Prostate gland (tissue), 2 donors: Measurements from ENCODE around the gene TRIO.

Source experiments
- POLR2A ChIP-seq: fragments of 450-650 bp; IDR thresholded peaks from one replicate; pipeline ENCODE4 v1.6.1; 2016; ENCODE audit warnings: antibody characterized with exemption, mild to moderate bottlenecking
- TF ChIP-seq, protein P1 (sequence below), 4 experiments: fragments of 200-600 bp in 2 of 4; fragments of 450-650 bp in 2 of 4; sonication (generic) in 2 of 4; IDR thresholded peaks; 1 replicate in 3 of 4; 2 replicates in 1 of 4; pipeline ENCODE4 v1.5.1; 2016 to 2019; ENCODE audit warnings: antibody characterized with exemption in 4 of 4, mild to moderate bottlenecking in 2 of 4, moderate library complexity in 2 of 4

DNA sequence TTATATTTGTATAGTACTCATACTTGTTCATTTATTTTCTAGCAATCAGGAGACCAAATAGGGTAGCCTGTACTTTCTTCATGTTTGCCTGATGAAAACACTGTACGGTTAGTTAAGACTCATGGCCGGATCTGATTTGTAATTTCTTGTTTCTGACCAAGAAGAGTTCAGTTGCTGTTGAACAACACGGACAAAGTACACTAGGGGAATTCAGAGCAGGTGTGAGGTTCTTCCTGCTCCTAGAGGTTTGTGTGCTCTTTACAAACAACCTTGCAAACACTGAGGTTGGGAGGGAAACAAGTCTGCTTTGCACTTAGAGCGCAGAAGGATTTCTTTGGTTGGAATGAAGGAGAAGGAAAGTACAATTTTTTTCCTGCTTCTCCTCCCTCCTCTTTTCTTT lies 69.7 kb downstream of the TRIO start:
- TF ChIP-seq, protein P1, sequence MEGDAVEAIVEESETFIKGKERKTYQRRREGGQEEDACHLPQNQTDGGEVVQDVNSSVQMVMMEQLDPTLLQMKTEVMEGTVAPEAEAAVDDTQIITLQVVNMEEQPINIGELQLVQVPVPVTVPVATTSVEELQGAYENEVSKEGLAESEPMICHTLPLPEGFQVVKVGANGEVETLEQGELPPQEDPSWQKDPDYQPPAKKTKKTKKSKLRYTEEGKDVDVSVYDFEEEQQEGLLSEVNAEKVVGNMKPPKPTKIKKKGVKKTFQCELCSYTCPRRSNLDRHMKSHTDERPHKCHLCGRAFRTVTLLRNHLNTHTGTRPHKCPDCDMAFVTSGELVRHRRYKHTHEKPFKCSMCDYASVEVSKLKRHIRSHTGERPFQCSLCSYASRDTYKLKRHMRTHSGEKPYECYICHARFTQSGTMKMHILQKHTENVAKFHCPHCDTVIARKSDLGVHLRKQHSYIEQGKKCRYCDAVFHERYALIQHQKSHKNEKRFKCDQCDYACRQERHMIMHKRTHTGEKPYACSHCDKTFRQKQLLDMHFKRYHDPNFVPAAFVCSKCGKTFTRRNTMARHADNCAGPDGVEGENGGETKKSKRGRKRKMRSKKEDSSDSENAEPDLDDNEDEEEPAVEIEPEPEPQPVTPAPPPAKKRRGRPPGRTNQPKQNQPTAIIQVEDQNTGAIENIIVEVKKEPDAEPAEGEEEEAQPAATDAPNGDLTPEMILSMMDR (IDR thresholded peaks at IDR 0.05), result no peak
- no peak for TF ChIP-seq POLR2A
